HepG2 (cell line): ENCODE measurements around the gene TTLL1. TPM values are rescaled to one million over a fixed set of nuclear protein-coding genes. Genes with fewer than 3 reads are reported as not detected.

Source experiments
- ARID2 ChIP-seq: sonication (generic); formaldehyde crosslinking; IDR thresholded peaks from 2 replicates; pipeline ENCODE4 v1.8.1; 2022; ENCODE audit warnings: mild to moderate bottlenecking, missing genetic modification reagents, borderline replicate concordance
- DR1 ChIP-seq: sonication (generic); formaldehyde crosslinking; IDR thresholded peaks from 2 replicates; pipeline ENCODE4 v1.8.0; 2021; ENCODE audit warnings: mild to moderate bottlenecking, missing genetic modification reagents, inconsistent platforms
- GATAD1 ChIP-seq: IDR thresholded peaks from 2 replicates; pipeline ENCODE4 v1.6.1; 2016; ENCODE audit warnings: missing genetic modification reagents, missing compliant biosample characterization
- HNRNPK ChIP-seq: fragments of 200-400 bp; formaldehyde crosslinking; IDR thresholded peaks from 2 replicates; pipeline ENCODE4 v1.6.1; 2018; ENCODE audit warnings: low read length, low read depth, moderate library complexity, mild to moderate bottlenecking; ENCODE audit not compliant: poor library complexity, severe bottlenecking
- NFIC ChIP-seq: IDR thresholded peaks from 2 replicates; pipeline ENCODE4 v1.6.1; 2012; ENCODE audit warnings: mild to moderate bottlenecking, low read length, inconsistent platforms
- SMYD3 ChIP-seq: sonication (generic); formaldehyde crosslinking; IDR thresholded peaks from 2 replicates; pipeline ENCODE4 v1.8.1; 2023; ENCODE audit warnings: mild to moderate bottlenecking, missing genetic modification reagents
- STAT5B ChIP-seq: sonication (generic); formaldehyde crosslinking; IDR thresholded peaks from 2 replicates; pipeline ENCODE4 v1.4.0; 2020; ENCODE audit warnings: missing genetic modification reagents
- TOE1 ChIP-seq: sonication (generic); formaldehyde crosslinking; IDR thresholded peaks from 2 replicates; pipeline ENCODE4 v1.4.0; 2020; ENCODE audit warnings: mild to moderate bottlenecking, missing genetic modification reagents
- YEATS2 ChIP-seq: sonication (generic); formaldehyde crosslinking; IDR thresholded peaks from 2 replicates; pipeline ENCODE4 v1.4.0; 2020; ENCODE audit warnings: missing genetic modification reagents, borderline replicate concordance
- ZNF121 ChIP-seq: sonication (generic); formaldehyde crosslinking; IDR thresholded peaks from 2 replicates; pipeline ENCODE4 v1.5.0; 2020; ENCODE audit warnings: mild to moderate bottlenecking, missing genetic modification reagents
- ZNF468 ChIP-seq: sonication (generic); formaldehyde crosslinking; IDR thresholded peaks from 2 replicates; pipeline ENCODE4 v1.8.0; 2022; ENCODE audit warnings: mild to moderate bottlenecking, moderate library complexity, missing genetic modification reagents
- ZNF570 ChIP-seq: sonication (generic); formaldehyde crosslinking; IDR thresholded peaks from 2 replicates; pipeline ENCODE4 v1.4.0; 2020; ENCODE audit warnings: mild to moderate bottlenecking, missing genetic modification reagents, borderline replicate concordance
- polyA plus RNA-seq, 8 experiments: library from polyadenylated mRNA; depleted of rRNA in 3 of 8; stranded (reverse) in 7 of 8; unstranded in 1 of 8; fragments of >200 nt; fragmentation: Illumina TruSeq in 4 of 8; extraction: Trizol in 4 of 8; gene quantifications; 2 replicates each; pipeline versions ENCODE4 v1.2.1 to v1.2.3, GENCODE V29; 2011 to 2016; ENCODE audit warnings: low read depth in 4 of 8, missing spikeins in 1 of 8, mixed read lengths in 1 of 8; ENCODE audit not compliant: insufficient read depth in 1 of 8
- total RNA-seq, 5 experiments: library from RNA; depleted of rRNA; stranded (reverse); fragments of >200 nt; fragmentation: Illumina TruSeq; extraction: Trizol; gene quantifications; 2 replicates each; pipeline ENCODE4 v1.2.3, GENCODE V29; 2016; ENCODE audit warnings: low read depth in 1 of 5
- TF ChIP-seq, protein P1 (sequence below), 2 experiments: fragments of 450-650 bp in 1 of 2; sonication (generic) in 1 of 2; formaldehyde crosslinking in 1 of 2; IDR thresholded peaks; 2 replicates each; pipeline versions ENCODE4 v1.6.1 to v1.8.0; 2016 to 2022; ENCODE audit warnings: antibody characterized with exemption in 1 of 2, mild to moderate bottlenecking in 1 of 2, missing genetic modification reagents in 1 of 2
- TF ChIP-seq, protein P2 (sequence below): sonication (generic); formaldehyde crosslinking; IDR thresholded peaks from 2 replicates; pipeline ENCODE4 v1.8.0; 2022; ENCODE audit warnings: low read depth, missing genetic modification reagents
- TF ChIP-seq, protein P3 (sequence below): sonication (generic); formaldehyde crosslinking; IDR thresholded peaks from 2 replicates; pipeline ENCODE4 v1.4.0; 2020; ENCODE audit warnings: missing genetic modification reagents

The TTLL1 gene
- total and polyA plus RNA-seq, 2 of the 13 experiments (the other 11 are each of a cell fraction or from before 2014, with no cell fraction given) = 1.6 to 5.3 TPM

DNA sequence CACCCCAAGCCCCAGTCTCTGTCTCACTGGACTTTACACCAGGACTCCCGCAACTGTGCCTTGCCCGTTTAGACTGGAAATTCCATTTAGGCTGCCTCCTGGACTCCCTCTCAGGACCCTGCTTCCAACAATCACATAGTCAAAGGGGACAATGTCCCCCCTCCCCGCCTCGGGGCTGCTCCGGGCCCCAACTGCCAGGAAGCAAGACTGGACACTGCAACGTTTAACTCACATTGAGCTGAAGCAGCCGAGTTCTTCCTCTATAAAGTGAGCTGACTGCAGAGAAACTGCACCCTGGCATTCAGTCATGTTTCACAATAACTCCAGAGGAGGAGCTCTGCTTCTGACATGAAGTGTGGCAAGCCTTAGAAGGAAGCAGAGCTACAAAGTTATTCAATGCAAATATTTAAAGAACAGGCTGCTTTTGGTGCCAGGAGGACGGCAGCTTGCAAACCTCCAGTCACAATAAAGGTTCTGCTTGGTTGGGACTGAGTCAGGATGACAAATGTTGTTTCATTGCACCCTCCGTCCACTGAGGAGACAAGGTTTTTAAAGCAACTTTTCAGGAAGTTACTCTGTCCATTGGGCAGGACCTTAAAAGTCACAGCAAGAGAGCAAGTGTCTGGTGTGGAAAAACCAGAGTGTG is 94.2 kb downstream of the TTLL1 start (continued):
- TF ChIP-seq, protein P1, sequence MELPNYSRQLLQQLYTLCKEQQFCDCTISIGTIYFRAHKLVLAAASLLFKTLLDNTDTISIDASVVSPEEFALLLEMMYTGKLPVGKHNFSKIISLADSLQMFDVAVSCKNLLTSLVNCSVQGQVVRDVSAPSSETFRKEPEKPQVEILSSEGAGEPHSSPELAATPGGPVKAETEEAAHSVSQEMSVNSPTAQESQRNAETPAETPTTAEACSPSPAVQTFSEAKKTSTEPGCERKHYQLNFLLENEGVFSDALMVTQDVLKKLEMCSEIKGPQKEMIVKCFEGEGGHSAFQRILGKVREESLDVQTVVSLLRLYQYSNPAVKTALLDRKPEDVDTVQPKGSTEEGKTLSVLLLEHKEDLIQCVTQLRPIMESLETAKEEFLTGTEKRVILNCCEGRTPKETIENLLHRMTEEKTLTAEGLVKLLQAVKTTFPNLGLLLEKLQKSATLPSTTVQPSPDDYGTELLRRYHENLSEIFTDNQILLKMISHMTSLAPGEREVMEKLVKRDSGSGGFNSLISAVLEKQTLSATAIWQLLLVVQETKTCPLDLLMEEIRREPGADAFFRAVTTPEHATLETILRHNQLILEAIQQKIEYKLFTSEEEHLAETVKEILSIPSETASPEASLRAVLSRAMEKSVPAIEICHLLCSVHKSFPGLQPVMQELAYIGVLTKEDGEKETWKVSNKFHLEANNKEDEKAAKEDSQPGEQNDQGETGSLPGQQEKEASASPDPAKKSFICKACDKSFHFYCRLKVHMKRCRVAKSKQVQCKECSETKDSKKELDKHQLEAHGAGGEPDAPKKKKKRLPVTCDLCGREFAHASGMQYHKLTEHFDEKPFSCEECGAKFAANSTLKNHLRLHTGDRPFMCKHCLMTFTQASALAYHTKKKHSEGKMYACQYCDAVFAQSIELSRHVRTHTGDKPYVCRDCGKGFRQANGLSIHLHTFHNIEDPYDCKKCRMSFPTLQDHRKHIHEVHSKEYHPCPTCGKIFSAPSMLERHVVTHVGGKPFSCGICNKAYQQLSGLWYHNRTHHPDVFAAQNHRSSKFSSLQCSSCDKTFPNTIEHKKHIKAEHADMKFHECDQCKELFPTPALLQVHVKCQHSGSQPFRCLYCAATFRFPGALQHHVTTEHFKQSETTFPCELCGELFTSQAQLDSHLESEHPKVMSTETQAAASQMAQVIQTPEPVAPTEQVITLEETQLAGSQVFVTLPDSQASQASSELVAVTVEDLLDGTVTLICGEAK (IDR thresholded peaks at IDR 0.05) = no peak
- TF ChIP-seq, protein P1 (CRISPR knock-in tag; IDR thresholded peaks at IDR 0.05) = no peak; the same call in 1 of the 2 replicates
- TF ChIP-seq, protein P2, sequence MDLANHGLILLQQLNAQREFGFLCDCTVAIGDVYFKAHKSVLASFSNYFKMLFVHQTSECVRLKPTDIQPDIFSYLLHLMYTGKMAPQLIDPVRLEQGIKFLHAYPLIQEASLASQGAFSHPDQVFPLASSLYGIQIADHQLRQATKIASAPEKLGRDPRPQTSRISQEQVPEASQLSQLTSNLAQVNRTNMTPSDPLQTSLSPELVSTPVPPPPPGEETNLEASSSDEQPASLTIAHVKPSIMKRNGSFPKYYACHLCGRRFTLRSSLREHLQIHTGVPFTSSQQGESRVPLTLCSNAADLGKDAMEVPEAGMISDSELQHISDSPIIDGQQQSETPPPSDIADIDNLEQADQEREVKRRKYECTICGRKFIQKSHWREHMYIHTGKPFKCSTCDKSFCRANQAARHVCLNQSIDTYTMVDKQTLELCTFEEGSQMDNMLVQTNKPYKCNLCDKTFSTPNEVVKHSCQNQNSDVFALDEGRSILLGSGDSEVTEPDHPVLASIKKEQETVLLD (CRISPR knock-in tag) = no peak
- no peak for TF ChIP-seq STAT5B (CRISPR knock-in tag)
- TF ChIP-seq GATAD1 = peak; percentile 46
- TF ChIP-seq, protein P3, sequence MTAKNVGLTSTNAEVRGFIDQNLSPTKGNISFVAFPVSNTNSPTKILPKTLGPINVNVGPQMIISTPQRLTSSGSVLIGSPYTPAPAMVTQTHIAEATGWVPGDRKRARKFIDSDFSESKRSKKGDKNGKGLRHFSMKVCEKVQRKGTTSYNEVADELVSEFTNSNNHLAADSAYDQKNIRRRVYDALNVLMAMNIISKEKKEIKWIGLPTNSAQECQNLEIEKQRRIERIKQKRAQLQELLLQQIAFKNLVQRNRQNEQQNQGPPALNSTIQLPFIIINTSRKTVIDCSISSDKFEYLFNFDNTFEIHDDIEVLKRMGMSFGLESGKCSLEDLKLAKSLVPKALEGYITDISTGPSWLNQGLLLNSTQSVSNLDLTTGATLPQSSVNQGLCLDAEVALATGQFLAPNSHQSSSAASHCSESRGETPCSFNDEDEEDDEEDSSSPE (CRISPR knock-in tag) = no peak; the same call in 1 of the 2 replicates
- peak; percentile 7; the same call in 1 of the 2 replicates for TF ChIP-seq ZNF121
- TF ChIP-seq NFIC = peak; percentile 57; the same call in 1 of the 2 replicates
- TF ChIP-seq DR1 (CRISPR knock-in tag) = peak; percentile 55; the same call in 1 of the 2 replicates
- no peak for TF ChIP-seq ZNF468 (CRISPR knock-in tag)
- TF ChIP-seq SMYD3 (CRISPR knock-in tag) = no peak
- no peak for TF ChIP-seq ZNF570
- TF ChIP-seq TOE1 (CRISPR knock-in tag) = no peak
- no peak for TF ChIP-seq ARID2 (CRISPR knock-in tag)
- TF ChIP-seq YEATS2 = no peak
- TF ChIP-seq HNRNPK = no peak
